GM18907 (cell line): ENCODE measurements around the gene KRT78.

Experiments used
- ATAC-seq: cut with Tn5 transposase; IDR thresholded peaks from one replicate; pipeline ENCODE4 v1.9.1; 2021; ENCODE audit warnings: mild to moderate bottlenecking, moderate library complexity; ENCODE audit not compliant: unreplicated experiment

Gene KRT78

DNA sequence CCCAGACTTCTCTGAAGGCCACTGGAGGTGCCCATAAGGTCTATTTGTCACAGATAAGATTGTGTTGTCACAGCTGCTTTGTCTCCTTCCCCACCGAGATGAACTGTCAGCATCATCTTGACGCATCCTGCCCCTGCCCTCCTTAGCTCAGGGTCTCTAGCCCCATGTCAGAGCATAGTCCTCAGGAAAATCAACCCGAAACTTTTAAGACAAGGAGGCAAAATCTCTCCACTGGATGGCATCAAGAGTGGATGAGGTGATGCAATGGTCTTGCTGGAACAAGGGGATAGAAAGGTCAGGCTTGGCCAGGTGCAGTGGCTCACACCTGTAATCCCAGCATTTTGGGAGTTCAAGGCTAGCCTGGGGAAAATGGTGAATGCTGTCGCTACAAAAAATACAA is 22.8 kb downstream of the KRT78 start:
- ATAC-seq = no peak

DNA sequence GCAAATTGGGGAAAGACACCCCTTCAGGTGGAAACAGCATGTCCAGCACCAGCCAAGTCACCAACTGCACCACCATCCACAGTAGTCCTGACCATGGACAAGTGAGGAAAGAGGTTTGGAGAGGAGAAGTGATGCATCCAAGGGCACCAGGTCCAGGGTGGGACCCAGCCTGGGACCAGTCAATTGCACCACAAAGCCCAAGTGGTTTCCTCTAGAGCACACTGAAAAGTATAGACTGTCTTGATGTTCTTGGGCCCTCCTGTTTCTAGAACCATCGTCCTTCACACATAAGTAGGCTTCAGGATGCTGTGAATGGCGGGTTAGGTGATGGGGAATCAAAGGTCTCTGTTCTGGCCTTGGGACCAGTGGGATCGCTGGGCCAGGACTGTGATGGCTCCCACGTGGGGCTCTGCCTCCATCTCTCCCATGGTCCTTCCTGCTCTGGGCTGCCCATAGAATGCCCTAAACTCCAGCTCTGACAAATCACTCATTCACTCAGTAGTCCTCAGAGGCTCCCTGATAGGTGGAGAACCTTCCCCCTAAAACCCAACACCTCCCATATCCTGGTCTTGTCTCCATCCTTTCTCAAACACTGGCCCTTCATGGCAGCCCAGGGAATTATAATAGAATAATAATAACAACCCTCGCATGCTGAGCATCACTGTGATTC is 23.9 kb downstream of the KRT78 start:
- ATAC-seq = no peak

DNA sequence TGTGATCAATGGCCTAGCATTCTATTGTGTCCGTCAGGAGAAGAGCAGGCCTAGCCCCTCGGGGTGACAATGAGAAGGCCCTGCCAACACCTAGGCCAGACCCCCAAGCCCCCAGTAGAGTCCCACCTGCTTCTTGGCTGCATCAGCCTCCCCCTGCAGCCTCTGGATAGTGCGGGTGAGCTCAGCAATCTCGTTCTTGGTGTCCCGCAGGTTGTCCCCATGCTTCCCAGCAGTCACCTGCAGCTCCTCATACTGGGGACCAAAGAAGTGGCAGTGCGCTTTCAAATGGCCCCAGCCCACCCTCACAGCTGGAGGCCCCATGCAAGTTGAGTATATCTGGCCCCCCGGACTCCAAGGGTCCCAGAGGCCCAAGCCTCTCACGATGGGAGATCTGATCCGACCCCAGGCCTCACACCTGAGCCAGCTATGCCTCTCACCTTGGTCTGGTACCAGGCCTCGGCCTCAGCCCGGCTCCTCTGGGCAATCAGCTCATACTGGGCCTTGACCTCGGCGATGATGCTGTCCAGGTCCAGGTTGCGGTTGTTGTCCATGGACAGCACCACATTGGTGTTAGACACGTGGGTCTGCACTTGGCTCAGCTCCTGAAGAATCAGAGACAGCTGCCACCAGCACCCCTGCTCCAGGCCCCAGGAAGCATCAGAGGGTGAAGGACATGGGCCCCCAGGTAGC is 24.9 kb downstream of the KRT78 start:
- no peak for ATAC-seq

DNA sequence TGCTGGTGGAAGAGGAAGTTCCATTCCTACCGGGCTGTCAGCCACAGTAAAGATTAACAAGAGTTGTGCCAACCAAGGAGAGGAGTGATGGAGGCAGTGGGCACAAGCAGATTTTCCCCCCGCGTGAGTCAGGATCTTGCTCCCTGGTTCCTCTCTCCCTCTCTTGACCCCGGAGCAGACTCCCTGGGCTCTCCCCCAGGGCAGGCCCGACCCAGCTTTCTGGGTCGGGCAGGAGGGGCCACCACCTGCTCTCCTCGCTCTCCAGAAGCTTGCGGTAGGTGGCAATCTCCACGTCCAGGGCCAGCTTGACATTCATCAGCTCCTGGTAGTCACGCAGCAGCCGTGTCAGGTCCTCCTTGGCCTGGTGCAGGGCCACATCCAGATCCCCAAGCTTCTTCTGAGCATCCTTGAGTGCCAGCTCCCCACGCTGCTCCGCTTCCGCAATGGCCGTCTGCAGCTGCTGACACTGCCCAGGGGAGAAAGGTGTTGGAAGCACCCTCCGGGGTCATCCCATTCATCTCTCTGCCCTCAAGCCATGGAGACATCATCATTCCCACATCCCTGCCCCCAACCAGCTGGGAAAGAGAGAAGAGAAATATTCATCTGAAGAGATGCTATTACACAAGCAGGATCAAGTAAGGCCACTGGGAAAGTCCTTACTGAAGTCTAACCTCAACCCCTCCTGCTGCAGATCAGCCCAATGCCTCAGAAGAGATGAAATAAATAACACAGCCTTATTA is 25.9 kb downstream of the KRT78 start:
- ATAC-seq = no peak

DNA sequence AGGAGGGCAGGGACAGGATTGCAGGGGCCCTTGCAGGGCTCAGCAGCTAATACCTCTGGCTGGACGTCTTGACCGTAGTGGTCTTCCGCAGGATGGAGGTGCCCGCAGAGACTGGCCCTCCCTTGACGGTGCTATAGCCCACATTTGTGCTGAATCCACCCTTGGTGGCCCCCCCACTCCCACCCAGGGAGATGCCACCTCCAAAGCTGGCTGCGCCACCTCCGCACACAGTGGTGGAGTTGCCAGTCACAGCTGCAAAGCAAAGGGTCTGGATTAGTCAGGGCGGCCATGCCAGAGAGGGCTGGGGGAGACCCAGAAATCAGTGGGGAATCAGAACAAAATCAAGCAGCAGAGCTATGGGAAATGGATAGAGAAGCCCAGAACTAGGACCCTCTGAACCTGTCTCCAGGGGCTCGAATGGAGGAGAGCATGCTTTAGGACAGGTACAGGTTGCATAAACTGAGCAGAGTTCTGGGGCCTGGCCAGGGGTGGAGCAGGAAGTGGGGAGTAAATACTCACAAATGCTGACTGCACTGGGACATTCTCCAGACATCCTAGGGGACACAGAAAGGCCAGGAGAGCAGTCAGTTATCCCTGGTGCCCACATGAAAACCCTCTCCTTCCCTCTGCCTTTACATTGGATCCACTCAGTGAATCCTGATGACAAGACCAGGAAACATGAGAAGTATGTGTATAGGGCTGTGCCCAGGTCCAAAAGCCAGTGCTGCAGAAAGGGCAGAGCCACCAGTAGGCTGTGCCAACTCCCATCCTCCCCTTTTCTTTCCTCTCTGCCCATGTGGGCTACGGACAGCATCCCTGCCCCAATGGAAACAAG is 26.8 kb downstream of the KRT78 start:
- no peak for ATAC-seq

DNA sequence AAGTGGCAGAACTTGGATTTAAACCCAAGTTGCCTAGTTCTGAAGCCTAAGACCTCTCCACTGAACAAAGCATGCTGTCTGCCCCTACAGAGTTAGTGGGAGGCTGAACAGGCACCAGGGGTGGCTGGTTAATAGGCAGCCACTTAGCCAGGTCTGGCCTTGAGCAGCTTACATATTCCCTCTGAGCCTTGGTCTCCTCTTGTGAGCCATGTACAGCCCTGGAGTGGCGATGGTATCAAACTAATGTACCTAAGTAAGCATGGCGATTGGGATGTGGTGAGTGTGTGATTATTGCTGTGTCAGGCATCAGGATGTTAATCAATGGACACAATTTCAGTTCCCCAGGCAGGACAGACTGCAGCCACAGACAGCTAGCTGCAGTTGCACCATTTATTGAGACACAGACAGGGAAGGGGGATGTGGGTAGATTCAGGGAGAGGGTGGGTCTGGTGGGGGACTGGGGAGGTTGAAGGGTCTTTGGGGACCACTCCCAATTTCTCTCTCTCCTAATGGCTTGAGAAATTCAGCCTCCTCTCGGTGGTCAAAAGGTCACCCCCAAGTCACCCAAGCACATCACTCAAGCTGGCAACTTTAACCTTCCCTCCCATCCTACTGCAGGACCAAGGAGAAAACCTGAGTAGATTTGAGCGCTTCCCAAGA is 27.6 kb downstream of the KRT78 start:
- ATAC-seq = no peak

DNA sequence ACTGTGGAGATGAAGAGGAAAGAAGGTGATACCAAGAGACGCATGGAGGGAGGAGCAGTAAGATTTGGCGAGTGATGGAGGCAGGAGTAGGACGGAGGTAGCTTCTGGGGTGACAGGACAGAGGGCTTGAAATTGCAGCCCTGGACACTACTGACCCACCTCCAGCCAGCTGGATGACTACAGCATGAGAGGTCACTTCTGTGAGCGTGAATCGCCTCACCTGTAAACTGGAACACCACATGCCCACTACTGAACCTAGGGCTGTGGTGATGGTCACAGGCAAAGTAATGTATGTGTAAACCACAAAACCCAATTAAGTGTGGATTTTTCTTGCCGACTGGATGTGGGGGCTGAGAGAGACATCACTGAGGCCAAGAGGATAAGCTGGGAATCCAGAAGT is 28.3 kb downstream of the KRT78 start:
- ATAC-seq = no peak

DNA sequence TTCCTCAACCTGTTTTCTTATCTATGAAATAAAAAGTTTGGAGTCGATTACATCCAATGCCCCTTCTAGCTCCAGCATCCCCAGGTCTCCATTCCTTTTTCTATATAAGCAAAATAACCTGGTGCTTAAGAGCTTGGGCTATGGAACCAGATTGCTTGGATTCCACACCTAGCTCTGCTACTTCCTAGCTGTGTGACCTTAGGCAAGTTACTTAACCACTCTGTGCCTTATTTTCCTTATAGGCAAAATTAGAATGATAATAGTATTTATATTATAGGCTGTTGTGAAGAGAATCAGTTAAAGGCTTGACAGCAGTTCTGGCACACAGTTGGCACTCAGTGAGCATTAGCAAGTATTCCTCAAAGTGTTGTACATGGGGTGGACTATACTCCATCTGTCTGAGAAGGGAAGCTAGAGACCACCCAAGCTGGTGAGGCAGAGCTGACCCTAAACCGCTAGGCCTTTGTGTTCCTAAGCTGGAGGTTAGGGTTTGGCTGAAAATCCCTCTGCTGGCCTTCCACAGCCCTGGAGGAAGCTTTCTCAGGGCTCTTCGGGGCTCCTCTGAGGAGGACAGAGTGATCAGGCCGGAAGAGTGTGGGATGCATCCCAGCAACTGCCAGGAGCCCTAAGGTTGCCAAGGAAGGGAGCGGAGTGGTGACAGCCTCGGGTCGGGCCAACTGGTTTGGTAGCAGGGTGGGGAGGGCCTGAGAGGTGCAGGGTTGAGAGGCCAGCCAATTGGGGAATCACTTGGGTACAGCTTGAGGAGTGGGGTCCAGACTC is 28.9 kb downstream of the KRT78 start:
- no peak for ATAC-seq

DNA sequence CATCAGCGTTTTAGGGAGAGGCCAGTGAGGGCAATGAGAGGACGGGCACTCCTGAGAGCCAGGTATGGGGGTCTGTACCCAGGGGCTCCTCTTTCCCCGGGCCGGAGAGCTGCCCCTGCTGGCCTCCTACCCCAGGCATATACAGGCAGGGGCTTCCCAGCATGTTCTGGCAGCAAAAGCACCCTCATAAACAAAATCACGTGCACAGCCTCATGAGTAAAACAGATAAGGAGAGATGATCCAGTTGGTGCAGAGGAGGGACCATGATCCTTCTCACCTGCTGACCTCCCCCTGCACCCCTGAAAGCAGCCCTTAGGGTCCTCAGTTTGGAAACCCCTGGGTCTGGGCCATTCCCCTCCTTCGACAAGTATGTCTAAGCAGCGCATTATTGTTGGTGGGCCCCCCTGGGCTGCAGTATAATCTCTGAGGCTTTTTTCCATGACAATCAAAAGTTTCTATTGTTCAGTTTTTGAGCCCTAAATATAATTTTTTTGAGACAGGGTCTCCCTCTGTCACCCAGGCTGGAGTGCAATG is 29.8 kb downstream of the KRT78 start:
- ATAC-seq = no peak

DNA sequence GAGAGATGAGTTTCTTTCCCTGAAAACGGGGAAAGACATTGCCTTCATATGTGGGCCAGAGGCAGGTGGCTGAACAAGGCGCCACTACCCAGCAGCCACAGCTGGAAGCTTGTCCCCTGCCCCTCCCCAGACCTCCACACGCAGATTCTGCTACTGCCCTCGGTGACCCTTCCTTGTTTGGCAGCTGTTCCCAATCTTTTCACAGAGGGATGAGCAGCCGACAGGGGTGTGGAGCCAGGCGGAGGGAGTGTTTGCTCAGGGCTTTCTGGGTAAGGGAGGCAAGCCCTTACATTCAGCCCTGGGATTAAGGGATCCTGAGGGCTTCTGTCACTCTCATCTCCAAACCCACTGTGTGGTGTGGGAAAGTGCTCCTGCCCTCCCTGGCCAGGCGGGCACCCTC is 30.4 kb downstream of the KRT78 start:
- no peak for ATAC-seq

DNA sequence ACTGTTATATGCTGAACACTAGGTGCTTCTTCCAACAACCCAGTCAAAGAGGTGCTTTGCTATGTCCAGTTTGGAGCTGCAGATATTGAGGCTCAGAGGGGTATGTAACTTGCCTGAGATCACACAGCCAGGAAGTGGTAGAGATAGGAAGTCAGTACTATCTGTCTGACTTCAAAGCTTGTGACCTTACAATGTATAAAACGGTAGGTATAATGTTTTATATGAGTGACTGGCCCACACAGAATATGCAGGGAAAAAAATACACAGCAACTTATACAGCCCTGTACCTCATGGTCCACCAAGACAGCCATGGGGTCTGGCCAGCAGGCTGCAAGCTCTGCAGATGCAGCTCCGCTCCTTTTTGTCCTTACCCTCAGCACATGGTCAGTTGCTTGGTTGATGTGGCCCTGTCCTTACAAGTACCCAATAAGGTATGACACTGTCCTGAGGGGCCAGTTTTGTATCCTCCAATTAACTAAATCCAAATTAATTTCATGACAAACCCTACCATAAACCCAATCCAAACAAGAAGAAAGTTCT is 31.0 kb downstream of the KRT78 start:
- ATAC-seq = no peak

DNA sequence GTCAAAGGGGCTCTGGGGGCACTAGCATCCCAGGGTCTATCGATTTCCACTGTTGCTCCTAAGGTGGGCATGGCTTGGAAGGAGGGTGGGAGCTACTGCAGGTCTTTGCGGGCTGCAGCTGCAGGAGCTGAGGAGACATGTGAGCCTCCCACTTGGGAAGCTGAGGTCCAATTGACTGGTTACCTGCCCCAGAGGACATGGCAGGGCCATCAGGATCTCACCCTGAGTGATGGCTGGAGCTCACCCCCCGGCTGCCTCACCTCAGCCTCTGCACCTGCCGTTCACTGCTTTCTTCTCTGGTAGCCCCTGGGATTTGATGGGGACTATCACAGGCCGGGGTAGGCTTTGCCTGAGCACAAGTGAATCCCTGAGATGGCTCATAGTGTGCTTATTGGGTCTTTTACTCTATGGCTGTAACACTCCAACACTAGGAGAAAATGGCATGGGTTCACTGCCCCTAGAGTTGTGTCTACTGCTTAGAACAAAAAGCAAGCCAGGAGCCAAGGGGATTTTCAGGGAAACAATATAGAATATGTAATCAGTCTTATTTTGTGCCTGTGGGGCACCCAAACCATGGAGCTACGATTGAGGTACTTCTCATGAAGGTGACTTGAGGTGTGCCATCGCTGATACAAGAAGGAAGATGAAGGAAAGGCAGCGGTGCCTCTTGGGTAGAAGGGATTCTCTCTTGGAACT is 31.6 kb downstream of the KRT78 start:
- ATAC-seq = no peak

DNA sequence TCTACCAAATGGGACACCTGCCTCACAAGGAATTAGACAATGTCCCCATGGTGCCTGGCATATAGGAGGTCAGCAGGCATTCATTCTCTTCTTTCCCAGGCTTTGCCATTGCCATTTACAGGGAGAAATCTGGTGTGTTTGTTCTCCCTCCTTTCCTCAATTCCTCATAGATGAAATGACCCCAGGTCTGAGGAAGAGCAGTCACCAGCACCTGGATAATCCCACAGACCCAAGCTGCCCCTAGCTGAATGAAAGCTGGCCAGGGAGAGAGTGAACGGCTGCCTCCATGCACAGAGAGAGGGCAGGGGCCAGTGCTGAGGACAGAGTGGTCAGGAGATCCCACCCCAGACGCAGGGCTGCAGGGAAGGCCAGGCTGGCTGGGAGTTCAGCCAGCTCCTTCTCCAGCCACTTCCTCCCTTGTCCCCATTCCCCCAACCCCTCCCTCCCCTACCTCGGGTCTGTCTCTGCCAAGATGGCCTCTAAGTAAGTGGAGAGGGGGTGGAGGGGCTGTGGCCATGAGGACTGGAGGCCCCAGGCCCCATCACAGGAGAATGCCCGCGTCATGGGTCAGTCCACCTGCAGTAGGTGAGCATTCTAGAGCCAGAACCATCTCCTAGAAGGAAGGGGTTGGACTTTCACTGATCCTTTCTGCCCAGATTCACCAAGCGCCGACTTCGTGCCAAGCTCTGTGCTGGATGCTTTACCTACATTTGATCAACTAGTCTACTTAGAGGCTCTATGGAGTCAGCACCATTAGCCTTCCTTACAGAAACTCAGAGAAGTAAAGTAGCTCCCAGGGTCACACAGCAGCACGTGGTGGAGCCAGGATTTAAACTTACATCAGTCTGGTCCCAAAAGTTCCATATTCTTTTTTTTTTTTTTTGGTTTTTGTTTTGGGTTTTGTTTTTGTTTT is 32.9 kb downstream of the KRT78 start:
- ATAC-seq = no peak

DNA sequence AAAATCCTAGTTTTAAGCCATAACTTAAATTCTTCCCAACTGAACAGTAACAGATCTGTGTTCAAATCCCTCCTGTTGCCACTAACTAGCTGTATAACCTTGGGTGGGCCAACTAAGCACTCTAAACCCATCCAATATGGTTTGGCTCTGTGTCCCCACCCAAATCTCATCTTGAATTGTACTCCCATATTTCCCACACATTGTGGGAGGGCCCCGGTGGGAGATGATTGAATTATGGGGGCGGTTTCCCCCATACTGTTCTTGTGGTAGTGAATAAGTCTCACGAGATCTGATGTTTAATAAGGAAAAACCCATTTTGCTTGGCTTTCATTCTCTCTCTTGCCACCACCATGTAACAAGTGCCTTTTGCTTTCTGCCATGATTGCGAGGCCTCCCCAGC is 33.6 kb downstream of the KRT78 start:
- ATAC-seq = no peak

DNA sequence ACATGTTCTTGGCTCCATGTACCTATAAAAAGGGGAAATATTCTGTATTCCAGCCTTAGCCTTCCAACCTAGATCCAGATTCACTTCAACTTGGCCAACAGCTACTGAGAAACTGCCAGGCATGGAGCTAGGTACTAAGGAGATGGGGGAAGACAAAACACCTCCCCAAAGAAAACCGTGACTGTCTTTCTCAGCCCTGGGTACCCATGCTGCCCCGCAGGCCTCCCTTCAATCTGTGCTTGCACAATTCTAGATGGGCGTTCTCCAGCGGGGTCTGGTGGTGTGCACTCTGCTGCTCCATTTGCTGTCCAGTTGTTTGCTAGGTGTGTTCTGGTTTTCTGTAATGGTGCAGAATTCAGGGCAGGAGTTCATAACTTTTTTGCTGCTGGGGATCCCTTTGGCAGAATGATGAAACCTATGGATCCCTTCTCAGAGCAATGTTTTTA is 34.1 kb downstream of the KRT78 start:
- ATAC-seq = no peak

DNA sequence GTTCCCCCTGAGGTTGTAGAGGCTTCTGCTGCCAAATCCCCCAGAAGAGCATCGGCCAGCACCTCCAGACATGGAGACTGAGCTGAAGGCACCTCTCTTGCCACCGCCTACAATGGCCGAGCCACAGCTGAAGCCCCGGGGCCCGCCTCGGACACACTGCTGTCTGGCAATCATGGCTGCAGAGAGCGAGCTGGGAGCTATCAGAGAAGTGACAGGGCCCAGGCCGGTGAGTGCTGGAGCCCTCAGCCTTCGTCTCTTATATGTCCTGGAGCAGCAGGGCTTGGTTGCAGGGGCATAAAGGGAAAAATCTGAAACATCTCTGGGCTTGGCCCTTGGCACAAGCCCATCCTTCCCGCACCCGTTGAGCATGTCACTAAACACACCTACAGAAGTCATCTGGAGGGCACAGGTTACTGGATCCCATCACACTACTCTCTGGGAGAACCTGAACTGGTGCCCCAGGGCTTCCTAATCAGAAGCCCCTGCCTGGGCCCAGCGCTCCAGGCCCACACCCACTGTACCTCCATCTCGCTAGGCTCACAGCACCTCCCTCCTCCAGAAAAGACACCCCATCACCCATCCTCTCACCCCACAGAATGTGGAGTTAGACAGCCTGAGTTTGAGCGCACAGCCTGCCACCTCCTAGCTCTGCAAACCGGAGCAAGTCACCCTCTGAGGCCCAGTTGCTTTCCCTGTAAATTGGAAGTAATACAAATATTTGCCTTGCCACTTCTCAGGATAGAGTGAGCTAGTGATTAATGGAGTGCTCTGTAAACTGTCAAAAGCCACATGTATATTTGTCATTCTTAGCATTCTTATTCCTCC is 34.7 kb downstream of the KRT78 start, which contains the start of gene KRT4:
TSS of gene KRT4 (minus strand) at position 232 of the 825 bp plus-strand sequence. CDS start at position 174, 58 bp downstream.
- ATAC-seq = no peak
